GM12872 (cell line): ENCODE measurements around the gene AQP12B.

Experiments
- CTCF ChIP-seq: IDR thresholded peaks from 3 replicates; pipeline ENCODE4 v1.5.1; 2011; ENCODE audit warnings: low read depth, mild to moderate bottlenecking, low read length, moderate library complexity; ENCODE audit not compliant: insufficient read depth

AQP12B gene

GRCh38 chr2:240727439-240727838 is 44.8 kb upstream of the AQP12B start:
- TF ChIP-seq CTCF: no peak

- TF ChIP-seq CTCF: no peak
These were observed 44.2 kb upstream of the AQP12B start for GRCh38 chr2:240726876-240727275.

GRCh38 chr2:240725671-240726070 is 43.0 kb upstream of the AQP12B start:
- no peak for TF ChIP-seq CTCF

- TF ChIP-seq CTCF: no peak
These were observed 42.6 kb upstream of the AQP12B start for GRCh38 chr2:240725266-240725665.

- TF ChIP-seq CTCF: no peak
These were observed 41.7 kb upstream of the AQP12B start for GRCh38 chr2:240724431-240724830.

GRCh38 chr2:240723851-240724250 is 41.2 kb upstream of the AQP12B start:
- TF ChIP-seq CTCF: no peak

GRCh38 chr2:240722796-240723735 is 40.4 kb upstream of the AQP12B start:
- TF ChIP-seq CTCF: no peak
